Gastroesophageal sphincter (tissue), 3 donors: ENCODE measurements around the gene DCC.

Experiments used
- CTCF ChIP-seq, 4 experiments: fragments of 200-600 bp in 2 of 4; fragments of 450-650 bp in 2 of 4; sonication (generic) in 1 of 4; IDR thresholded peaks; one replicate each; pipeline ENCODE4 v1.5.1; 2017 to 2019; ENCODE audit warnings: antibody characterized with exemption in 4 of 4, mild to moderate bottlenecking in 2 of 4, moderate library complexity in 2 of 4
- EP300 ChIP-seq: sonication (generic); formaldehyde crosslinking; IDR thresholded peaks from one replicate; pipeline ENCODE4 v1.6.1; 2017; ENCODE audit warnings: antibody characterized with exemption, mild to moderate bottlenecking

GRCh38 chr18:52648201-52648600 lies 308.2 kb downstream of the DCC start:
- TF ChIP-seq EP300 (no peak), CTCF (IDR thresholded peaks at IDR 0.05) (no peak)
